NCI-H2107 treated with DMSO at 0.1 percent for 48 hours (cell line): Measurements from ENCODE around the gene AGBL1.
"Not testable (repeated sequence)": the region's sequence is repeated elsewhere in the genome, so short reads cannot be mapped to it uniquely, and the experiment has no call there.

Source experiments
- DNase-seq: peaks from one replicate; lab custom pipeline; 2025; ENCODE audit not compliant: unreplicated experiment; lab: John Stamatoyannopoulos, UW

The AGBL1 gene

GRCh38 chr15:86392874-86393273, 313.2 kb downstream of the AGBL1 start:
- DNase-seq = no peak

GRCh38 chr15:86394866-86395265, 315.2 kb downstream of the AGBL1 start:
- no peak for DNase-seq

GRCh38 chr15:86399041-86399954, 319.6 kb downstream of the AGBL1 start:
- no peak for DNase-seq

- no peak for DNase-seq
Observed at GRCh38 chr15:86403221-86403620, 323.6 kb downstream of the AGBL1 start.

GRCh38 chr15:86403914-86404583, 324.4 kb downstream of the AGBL1 start:
- no peak for DNase-seq

- DNase-seq = no peak
Observed at GRCh38 chr15:86408261-86408660, 328.6 kb downstream of the AGBL1 start.

GRCh38 chr15:86411916-86412315, 332.2 kb downstream of the AGBL1 start:
- no peak for DNase-seq

- DNase-seq = no peak
Observed at GRCh38 chr15:86413191-86413590, 333.5 kb downstream of the AGBL1 start.

GRCh38 chr15:86425746-86426145, 346.1 kb downstream of the AGBL1 start:
- DNase-seq = no peak

GRCh38 chr15:86432861-86433260, 353.2 kb downstream of the AGBL1 start:
- no peak for DNase-seq

GRCh38 chr15:86433983-86434382, 354.3 kb downstream of the AGBL1 start:
- DNase-seq = no peak

- no peak for DNase-seq
Observed at GRCh38 chr15:86439614-86440013, 359.9 kb downstream of the AGBL1 start.

GRCh38 chr15:86444527-86444926, 364.9 kb downstream of the AGBL1 start:
- no peak for DNase-seq

GRCh38 chr15:86445579-86446252, 366.0 kb downstream of the AGBL1 start:
- DNase-seq = no peak

GRCh38 chr15:86446253-86446640, 366.6 kb downstream of the AGBL1 start:
- DNase-seq = no peak

GRCh38 chr15:86465470-86466039, 385.9 kb downstream of the AGBL1 start:
- not testable (repeated sequence) for DNase-seq

GRCh38 chr15:86481720-86482119, 402.0 kb downstream of the AGBL1 start:
- no peak for DNase-seq

- no peak for DNase-seq
Observed at GRCh38 chr15:86483936-86484335, 404.3 kb downstream of the AGBL1 start.

GRCh38 chr15:86488046-86488445, 408.4 kb downstream of the AGBL1 start:
- DNase-seq = no peak

GRCh38 chr15:86489981-86490380, 410.3 kb downstream of the AGBL1 start:
- DNase-seq = no peak

GRCh38 chr15:86491118-86491517, 411.4 kb downstream of the AGBL1 start:
- DNase-seq = no peak
